BJ (cell line): ENCODE results near the gene TIMM10. TPM values are rescaled to one million over a fixed set of nuclear protein-coding genes. Genes with fewer than 3 reads are reported as not detected.

Experiments
- CTCF ChIA-PET: fragments of 350-600 bp; formaldehyde crosslinking; extraction: SDS; loops from one replicate; lab custom pipeline; 2021; ENCODE audit warnings: antibody characterized with exemption, inconsistent platforms; lab: Yijun Ruan, JAX
- POLR2A ChIA-PET: fragments of 300-600 bp; sonication (Branson Sonifier 250); formaldehyde crosslinking; extraction: SDS; loops from one replicate; lab custom pipeline; 2021; ENCODE audit warnings: antibody characterized with exemption; lab: Charles Lee
- DNase-seq: peaks from one replicate; pipeline ENCODE4 v3.0.0-alpha.2; 2011; ENCODE audit warnings: low read depth
- H3K27me3 ChIP-seq: 2 replicates; pipeline ENCODE4 v1.6.0; 2011; ENCODE audit warnings: low read length; ENCODE audit not compliant: control insufficient read depth, insufficient read depth
- H3K36me3 ChIP-seq: 2 replicates; pipeline ENCODE4 v1.5.1; 2011; ENCODE audit warnings: low read length; ENCODE audit not compliant: control insufficient read depth, insufficient read depth
- H3K4me3 ChIP-seq: 2 replicates; pipeline ENCODE4 v1.5.1; 2011; ENCODE audit warnings: low read depth, mild to moderate bottlenecking, control low read depth, low read length
- polyA plus RNA-seq: library from polyadenylated mRNA; depleted of rRNA; stranded (reverse); fragments of >200 nt; gene quantifications from 2 replicates; pipeline ENCODE4 v1.2.3, GENCODE V29; 2011
- TF ChIP-seq, protein P1 (sequence below): IDR thresholded peaks from 2 replicates; pipeline ENCODE4 v1.5.1; 2011; ENCODE audit warnings: low read depth, mild to moderate bottlenecking, control low read depth, inconsistent platforms, low read length, moderate library complexity; ENCODE audit not compliant: insufficient read depth

TIMM10 gene
- polyA plus RNA-seq, 1 experiment = 90.5 TPM

DNA sequence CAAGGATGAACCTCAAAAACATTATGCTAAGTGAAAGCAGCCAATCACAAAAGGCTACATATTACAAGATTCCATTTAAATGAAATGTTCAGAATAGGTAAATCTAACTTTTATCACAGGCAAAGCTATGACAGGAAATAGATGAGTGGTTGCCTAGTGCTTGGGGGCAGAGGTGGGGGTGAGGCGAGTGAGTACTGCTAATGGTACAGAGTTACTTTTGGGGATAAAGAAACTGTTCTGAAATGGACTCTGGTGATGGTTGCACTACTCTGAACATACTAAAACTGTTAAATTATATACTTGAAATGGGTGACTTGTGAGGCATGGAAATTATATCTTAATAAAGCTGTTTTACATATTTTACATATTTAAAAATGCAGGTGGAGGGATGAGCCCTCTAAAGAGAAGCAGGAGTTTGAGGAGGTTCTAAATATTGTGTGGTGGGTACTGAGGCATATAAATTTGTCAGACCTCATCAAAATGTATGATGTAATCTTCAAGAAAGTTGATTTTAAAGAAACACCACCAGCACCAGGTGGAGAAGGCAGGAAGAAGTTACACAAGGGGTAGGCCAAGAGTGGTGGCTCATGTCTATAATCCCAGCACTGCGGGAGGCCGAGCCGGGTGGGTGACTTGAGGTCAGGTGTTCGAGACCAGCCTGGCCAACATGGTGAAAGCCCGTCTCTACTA, 18.7 kb downstream of the TIMM10 start:
- H3K4me3 ChIP-seq = no peak overlapping the region
- no peaks in the 10 kb centered on the region for H3K36me3 ChIP-seq
- H3K27me3 ChIP-seq = no peaks in the 10 kb centered on the region
- no peak for DNase-seq
- ChIA-PET CTCF (interaction anchor here (0.9 to 1.9 kb wide), 5 partner anchors 12 to 54 kb away, joined by 3 to 8 read pairs (median 6); no protein-coding TSS in a partner anchor), POLR2A (no interaction called here)
- TF ChIP-seq, protein P1, sequence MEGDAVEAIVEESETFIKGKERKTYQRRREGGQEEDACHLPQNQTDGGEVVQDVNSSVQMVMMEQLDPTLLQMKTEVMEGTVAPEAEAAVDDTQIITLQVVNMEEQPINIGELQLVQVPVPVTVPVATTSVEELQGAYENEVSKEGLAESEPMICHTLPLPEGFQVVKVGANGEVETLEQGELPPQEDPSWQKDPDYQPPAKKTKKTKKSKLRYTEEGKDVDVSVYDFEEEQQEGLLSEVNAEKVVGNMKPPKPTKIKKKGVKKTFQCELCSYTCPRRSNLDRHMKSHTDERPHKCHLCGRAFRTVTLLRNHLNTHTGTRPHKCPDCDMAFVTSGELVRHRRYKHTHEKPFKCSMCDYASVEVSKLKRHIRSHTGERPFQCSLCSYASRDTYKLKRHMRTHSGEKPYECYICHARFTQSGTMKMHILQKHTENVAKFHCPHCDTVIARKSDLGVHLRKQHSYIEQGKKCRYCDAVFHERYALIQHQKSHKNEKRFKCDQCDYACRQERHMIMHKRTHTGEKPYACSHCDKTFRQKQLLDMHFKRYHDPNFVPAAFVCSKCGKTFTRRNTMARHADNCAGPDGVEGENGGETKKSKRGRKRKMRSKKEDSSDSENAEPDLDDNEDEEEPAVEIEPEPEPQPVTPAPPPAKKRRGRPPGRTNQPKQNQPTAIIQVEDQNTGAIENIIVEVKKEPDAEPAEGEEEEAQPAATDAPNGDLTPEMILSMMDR = no peak

DNA sequence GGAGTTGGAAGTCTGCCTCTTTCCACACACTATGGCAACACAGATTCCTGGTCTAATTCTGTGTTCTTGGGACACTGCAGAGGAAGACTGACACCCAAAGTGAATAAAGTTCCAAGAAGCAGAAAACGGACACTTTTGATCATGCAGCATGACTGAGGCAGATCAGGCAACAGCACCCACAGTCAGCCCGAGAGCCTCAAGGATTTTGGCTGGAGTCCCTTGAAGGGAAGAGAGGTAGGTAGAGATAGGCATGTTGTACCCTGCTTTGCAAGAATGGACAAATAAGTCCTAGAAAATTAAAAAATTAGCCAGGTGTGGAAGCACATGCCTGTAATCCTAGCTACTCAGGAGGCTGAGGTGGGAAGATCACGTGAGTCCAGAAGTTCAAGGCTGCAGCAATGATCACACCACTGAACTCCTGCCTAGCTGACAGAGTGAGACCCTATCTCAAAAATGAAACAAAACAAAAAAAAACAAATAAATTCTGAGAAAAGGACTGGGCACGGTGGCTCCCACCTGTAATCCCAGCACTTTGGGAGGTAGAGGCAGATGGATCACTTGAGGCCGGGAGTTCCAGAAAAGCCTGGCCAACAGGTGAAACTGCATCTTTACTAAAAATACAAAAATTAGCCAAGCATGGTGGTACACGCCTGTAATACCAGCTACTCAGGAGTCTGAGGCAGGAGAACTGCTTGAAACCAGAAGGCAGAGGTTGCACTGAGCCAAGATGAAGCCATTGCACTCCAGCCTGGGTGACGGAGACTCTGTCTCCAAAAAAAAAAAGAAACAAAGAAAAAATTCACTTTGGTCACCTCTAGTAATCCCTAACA, 22.0 kb downstream of the TIMM10 start:
- Histone ChIP-seq H3K27me3 (no peaks in the 10 kb centered on the region), H3K4me3 (no peak overlapping the region), H3K36me3 (no peaks in the 10 kb centered on the region)
- TF ChIP-seq, protein P1 = no peak
- no peak for DNase-seq
- CTCF ChIA-PET = interaction anchor here (1.0 to 2.1 kb wide), 4 partner anchors 13 to 50 kb away, joined by 3 to 12 read pairs (median 4); no protein-coding TSS in a partner anchor
- POLR2A ChIA-PET = no interaction called here

DNA sequence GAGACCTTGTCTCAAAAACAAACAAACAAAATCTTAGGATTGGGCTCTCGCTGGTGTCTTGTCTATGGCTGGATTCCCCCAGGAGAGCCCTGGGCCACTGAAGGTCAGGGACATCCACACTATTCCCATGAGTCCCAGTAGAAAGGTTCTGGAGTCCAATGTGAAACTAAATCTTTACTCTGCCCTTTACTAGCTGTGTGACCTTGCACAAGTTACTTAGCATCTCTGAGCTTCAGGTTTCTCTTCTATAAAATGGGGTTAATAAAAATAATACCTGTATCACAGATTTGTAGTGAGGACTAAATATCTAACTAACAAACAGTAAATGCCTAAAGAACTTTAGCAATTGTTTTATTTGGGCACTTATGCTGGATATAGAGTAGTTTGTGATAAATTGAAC, 24.0 kb downstream of the TIMM10 start:
- CTCF ChIA-PET = interaction anchor here (1.0 to 3.6 kb wide), 4 partner anchors 8 to 49 kb away, joined by 3 to 29 read pairs (median 3); no protein-coding TSS in a partner anchor
- TF ChIP-seq, protein P1 = no peak
- no peaks in the 10 kb centered on the region for H3K36me3 ChIP-seq
- no peaks in the 10 kb centered on the region for H3K27me3 ChIP-seq
- POLR2A ChIA-PET = no interaction called here
- DNase-seq = no peak
- H3K4me3 ChIP-seq = no peak overlapping the region

DNA sequence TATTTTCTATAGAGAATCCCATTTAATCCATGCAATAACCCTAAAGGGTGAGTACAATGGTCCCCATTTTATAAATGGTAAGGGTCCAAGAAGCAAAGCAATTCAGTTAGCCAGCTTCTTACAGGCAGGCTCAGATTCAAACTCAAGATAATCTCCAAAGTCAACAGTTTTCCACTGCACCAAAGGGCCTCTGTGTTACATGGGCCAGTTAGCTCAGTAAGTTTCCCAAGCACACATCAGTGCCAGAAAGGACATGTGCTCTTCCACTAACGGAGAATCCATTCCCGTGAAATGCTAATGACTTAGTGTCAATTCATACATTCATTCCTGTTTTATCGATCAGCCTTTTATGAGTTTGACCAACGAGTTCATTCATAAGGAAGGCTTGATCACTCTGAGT, 26.0 kb downstream of the TIMM10 start:
- Histone ChIP-seq H3K27me3 (no peaks in the 10 kb centered on the region), H3K4me3 (no peak overlapping the region), H3K36me3 (peaks cover 2% of the 10 kb centered on the region; the same call in 1 of the 2 replicates)
- TF ChIP-seq, protein P1 = no peak
- no peak for DNase-seq
- ChIA-PET CTCF (interaction anchor here (1.7 to 3.6 kb wide), 3 partner anchors 11 to 46 kb away, joined by 4 to 29 read pairs (median 6); no protein-coding TSS in a partner anchor), POLR2A (no interaction called here)

DNA sequence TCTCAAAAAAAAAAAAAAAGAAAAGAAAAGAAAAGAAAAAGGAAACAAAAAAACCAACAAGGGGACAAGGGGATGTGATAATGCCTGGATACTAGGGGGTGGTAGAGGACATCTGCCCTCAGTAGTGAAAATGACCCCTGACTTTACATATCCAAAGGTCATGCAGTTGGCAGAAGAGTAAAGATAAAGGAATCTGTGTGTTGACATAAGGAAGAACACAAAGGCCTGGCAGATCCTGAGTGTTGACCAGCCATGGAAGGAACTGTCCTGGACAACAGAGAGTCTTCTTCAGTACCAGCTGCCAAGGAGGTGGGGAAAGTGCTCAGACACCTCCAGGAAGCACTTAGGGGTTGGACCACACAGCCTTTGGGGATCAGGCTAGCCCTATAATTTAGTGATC, 27.7 kb downstream of the TIMM10 start:
- DNase-seq = no peak
- TF ChIP-seq, protein P1 = no peak
- no peaks in the 10 kb centered on the region for H3K27me3 ChIP-seq
- CTCF ChIA-PET = interaction anchor here (1.8 to 15.7 kb wide), 6 partner anchors 10 to 45 kb away, joined by 4 to 169 read pairs (median 14); no protein-coding TSS in a partner anchor
- peaks cover 2% of the 10 kb centered on the region; the same call in 1 of the 2 replicates for H3K36me3 ChIP-seq
- no peak overlapping the region for H3K4me3 ChIP-seq
- POLR2A ChIA-PET = no interaction called here
